ENCODE results near the gene GTF3C5. TPM values are rescaled to one million over a fixed set of nuclear protein-coding genes. Genes with fewer than 3 reads are reported as not detected.
"Not testable (repeated sequence)": the region's sequence is repeated elsewhere in the genome, so short reads cannot be mapped to it uniquely, and the experiment has no call there.

Gene GTF3C5
- total RNA-seq, 2 experiments from 2014 or later: 89.3 to 95.7 TPM

DNA sequence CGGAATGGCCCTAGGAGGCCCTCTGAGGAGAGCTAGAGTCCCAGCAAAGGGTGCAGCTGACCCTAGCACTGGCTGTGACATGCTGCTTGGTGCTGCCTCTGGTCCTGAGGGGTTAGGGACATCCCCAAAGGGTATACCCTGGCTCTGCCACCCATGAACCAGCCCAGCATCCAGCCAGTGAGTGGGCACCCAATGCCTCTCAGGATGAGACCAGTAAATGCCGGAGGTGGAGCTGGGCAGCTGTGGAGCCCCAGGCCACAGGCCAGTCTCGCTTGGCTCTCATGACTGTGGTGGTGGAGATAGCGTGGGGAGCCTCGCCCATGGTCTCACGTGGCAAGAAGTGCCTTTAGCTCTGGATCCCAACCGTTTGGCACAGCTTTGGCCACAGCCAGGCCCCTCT is 27.3 kb downstream of the GTF3C5 start:
- Mint-ChIP-seq H3K4me1 (ENCODE audit: low read depth) (peaks cover 59% of the 10 kb centered on the region), H3K9me3 (ENCODE audit: insufficient read depth) (no peaks in the 10 kb centered on the region), H3K27me3 (ENCODE audit: low read depth) (no peaks in the 10 kb centered on the region), H3K4me3 (no peak overlapping the region), H3K36me3 (ENCODE audit: low read depth) (peaks cover 46% of the 10 kb centered on the region), H3K27ac (peak overlapping the region; percentile 94)
- POLR2A ChIA-PET: interaction anchor here (0.7 to 1.4 kb wide), 2 partner anchors 9 to 86 kb away, joined by 3 to 4 read pairs; no protein-coding TSS in a partner anchor
- ATAC-seq (no peak), DNase-seq (no peak)
- CTCF ChIA-PET: interaction anchor here (1.0 to 2.8 kb wide), 4 partner anchors 35 to 128 kb away, joined by 3 to 20 read pairs (median 8); no protein-coding TSS in a partner anchor

DNA sequence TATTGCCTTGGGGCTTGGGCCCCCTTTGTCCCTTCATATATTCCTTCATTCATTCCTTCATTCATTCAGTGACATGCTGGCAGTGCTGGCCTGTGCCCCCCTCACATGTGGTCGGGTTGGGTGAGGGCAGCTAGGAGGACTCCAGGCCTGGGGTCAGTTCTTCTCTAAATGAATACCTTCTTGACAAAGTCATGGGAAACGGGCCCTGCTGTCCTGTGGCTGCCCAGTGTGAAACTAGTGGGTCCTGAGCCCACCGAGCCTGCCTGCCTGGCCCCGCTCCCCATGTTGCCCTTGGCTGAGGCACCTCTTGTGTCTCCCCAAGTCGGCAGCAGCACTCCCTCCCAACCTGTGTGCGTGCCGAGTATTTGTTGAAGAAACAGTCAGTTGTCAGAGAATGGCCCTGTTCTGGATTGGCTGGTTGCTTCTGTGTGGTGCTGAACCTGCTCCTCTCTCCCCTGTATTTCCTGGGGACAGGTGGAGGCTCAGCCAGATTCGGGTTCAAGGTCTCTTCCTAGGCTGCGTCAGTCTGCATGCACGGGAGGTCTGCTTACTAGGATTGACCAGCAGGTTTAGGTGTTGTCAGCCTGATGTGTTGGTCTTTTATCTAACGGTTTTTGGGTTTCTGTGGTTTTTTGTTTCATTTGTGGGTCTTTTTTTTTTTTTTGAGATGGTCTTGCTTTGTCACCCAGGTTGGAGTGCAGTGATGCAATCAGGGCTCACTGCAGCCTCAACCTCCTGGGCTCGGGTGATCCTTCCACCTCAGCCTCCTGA is 27.9 kb downstream of the GTF3C5 start:
- POLR2A ChIA-PET: interaction anchor here (0.7 kb wide), 1 partner anchor 9 kb away, joined by 3 read pairs; no protein-coding TSS in a partner anchor
- ATAC-seq (peak; percentile 50), DNase-seq (peak; percentile 57)
- peak overlapping the region; percentile 41 for H3K4me3 Mint-ChIP-seq
- no peaks in the 10 kb centered on the region for H3K27me3 Mint-ChIP-seq (ENCODE audit: low read depth)
- peaks cover 63% of the 10 kb centered on the region for H3K4me1 Mint-ChIP-seq (ENCODE audit: low read depth)
- CTCF ChIA-PET: interaction anchor here (0.9 to 2.8 kb wide), 7 partner anchors 10 to 128 kb away, joined by 3 to 20 read pairs (median 7); no protein-coding TSS in a partner anchor
- H3K36me3 Mint-ChIP-seq (ENCODE audit: low read depth): peaks cover 42% of the 10 kb centered on the region
- peak overlapping the region; percentile 94 for H3K27ac Mint-ChIP-seq
- no peaks in the 10 kb centered on the region for H3K9me3 Mint-ChIP-seq (ENCODE audit: insufficient read depth)

DNA sequence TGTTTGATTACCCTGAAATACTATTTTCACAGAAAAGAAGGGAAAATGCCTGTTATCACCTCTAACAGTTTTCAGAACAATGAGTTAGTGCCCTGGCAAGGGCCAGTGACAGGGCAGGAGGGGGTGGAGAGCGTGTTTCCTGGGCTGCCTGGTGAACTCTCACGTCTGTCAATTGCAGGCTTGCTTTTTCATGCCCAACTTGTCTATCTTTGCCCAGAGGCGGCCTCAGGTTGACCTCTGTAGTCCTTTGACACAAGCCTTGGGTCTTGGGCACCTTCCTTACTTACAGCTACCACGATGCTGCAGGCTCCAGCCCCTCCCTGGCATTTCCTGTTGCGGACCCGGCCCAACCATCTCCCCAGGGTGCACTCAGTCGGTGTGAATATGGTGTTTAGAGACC is 28.8 kb downstream of the GTF3C5 start:
- peak; percentile 32 for DNase-seq
- Mint-ChIP-seq H3K9me3 (ENCODE audit: insufficient read depth) (no peaks in the 10 kb centered on the region), H3K4me3 (peak overlapping the region; percentile 33), H3K36me3 (ENCODE audit: low read depth) (peaks cover 36% of the 10 kb centered on the region), H3K4me1 (ENCODE audit: low read depth) (peaks cover 65% of the 10 kb centered on the region), H3K27me3 (ENCODE audit: low read depth) (no peaks in the 10 kb centered on the region), H3K27ac (peak overlapping the region; percentile 94)
- peak; percentile 25 for ATAC-seq
- ChIA-PET POLR2A (no interaction called here), CTCF (interaction anchor here (0.8 to 2.0 kb wide), 9 partner anchors 10 to 88 kb away, joined by 3 to 11 read pairs (median 5); partner anchors contain the start of gene GTF3C5)

DNA sequence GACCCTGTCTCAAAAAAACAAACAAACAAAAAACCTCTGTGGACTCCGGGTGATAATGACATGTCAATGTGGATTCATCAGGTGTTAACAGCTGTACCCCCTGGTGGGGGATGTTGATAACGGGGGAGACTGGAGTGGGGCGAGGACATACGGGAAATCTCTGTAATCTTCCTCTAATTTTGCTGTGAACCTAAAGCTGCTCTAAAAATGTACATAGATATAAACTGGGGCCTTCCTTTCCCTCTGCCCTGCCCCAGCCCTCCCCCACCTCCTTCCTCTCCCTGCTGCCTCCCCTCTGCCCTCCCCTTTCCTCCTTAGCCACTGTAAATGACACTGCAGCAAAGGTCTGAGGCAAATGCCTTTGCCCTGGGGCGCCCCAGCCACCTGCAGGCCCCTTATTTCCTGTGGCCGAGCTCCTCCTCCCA is 29.6 kb downstream of the GTF3C5 start:
- ChIA-PET CTCF (interaction anchor here (0.8 to 2.0 kb wide), 9 partner anchors 10 to 87 kb away, joined by 3 to 11 read pairs (median 4); partner anchors contain the start of gene GTF3C5), POLR2A (interaction anchor here (0.7 kb wide), 1 partner anchor 30 kb away, joined by 3 read pairs; the partner anchor contains the start of gene GTF3C5)
- no peaks in the 10 kb centered on the region for H3K27me3 Mint-ChIP-seq (ENCODE audit: low read depth)
- H3K27ac Mint-ChIP-seq: peak overlapping the region; percentile 94
- H3K4me3 Mint-ChIP-seq: peak overlapping the region; percentile 33
- DNase-seq (peak; percentile 48), ATAC-seq (peak; percentile 34)
- H3K9me3 Mint-ChIP-seq (ENCODE audit: insufficient read depth): no peaks in the 10 kb centered on the region
- peaks cover 65% of the 10 kb centered on the region for H3K4me1 Mint-ChIP-seq (ENCODE audit: low read depth)
- peaks cover 31% of the 10 kb centered on the region for H3K36me3 Mint-ChIP-seq (ENCODE audit: low read depth)

DNA sequence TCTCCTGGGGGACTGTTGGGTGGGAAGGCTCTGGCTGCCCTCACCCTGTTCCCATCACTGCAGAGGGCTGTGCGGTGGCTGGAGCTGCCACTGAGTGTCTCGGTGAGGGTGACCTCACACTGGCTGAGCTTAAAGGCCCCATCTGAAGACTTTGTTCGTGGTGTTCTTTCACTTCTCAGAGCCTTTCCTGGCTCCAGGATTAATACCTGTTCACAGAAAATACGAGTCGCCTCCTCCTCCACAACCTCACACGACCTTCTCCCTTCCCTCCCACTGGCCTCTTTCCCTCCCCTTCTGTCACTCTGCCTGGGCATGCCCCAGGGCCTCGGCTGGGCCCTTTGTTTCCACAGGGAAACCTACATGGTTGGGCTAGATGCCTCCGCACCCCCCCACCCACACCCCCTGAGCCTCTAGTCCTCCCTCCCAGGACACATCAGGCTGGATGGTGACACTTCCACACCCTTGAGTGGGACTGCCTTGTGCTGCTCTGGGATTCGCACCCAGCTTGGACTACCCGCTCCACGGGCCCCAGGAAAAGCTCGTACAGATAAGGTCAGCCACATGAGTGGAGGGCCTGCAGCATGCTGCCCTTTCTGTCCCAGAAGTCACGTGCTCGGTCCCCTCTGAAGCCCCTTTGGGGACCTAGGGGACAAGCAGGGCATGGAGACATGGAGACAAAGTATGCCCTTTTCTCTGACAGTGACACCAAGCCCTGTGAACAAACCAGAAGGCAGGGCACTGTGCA is 30.4 kb downstream of the GTF3C5 start:
- ATAC-seq: peak; percentile 6
- CTCF ChIA-PET: interaction anchor here (0.8 to 2.0 kb wide), 8 partner anchors 11 to 86 kb away, joined by 3 to 11 read pairs (median 4); no protein-coding TSS in a partner anchor

DNA sequence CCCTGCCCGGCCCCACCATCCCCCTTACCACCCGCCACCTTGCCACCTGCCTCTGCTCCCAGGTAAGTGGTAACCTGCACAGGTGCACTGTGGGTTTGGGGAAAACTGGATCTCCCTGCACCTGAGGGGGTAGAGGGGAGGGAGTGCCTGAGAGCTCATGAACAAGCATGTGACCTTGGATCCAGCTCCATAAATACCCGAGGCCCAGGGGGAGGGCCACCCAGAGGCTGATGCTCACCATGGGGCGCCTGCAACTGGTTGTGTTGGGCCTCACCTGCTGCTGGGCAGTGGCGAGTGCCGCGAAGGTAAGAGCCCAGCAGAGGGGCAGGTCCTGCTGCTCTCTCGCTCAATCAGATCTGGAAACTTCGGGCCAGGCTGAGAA is 31.0 kb downstream of the GTF3C5 start, which contains the start of gene CEL:
CEL (plus strand) TSS at position 218 of the 382 bp plus-strand sequence; CDS start at position 240, 22 bp downstream.
- H3K27me3 Mint-ChIP-seq (ENCODE audit: low read depth); POLR2A ChIA-PET; H3K9me3 Mint-ChIP-seq (ENCODE audit: insufficient read depth); ATAC-seq; DNase-seq; H3K4me3 Mint-ChIP-seq; CTCF ChIA-PET: not testable (repeated sequence)
- peak within 1 kb of the TSS; percentile 79 for H3K27ac Mint-ChIP-seq
- H3K36me3 Mint-ChIP-seq (ENCODE audit: low read depth): peaks cover 22% of the 10 kb centered on the region
- peaks cover 57% of the 10 kb centered on the region for H3K4me1 Mint-ChIP-seq (ENCODE audit: low read depth)

More for the DNA sequence above, 30.4 kb downstream of the GTF3C5 start:
- peaks cover 63% of the 10 kb centered on the region for H3K4me1 Mint-ChIP-seq (ENCODE audit: low read depth)
- DNase-seq; H3K9me3 Mint-ChIP-seq (ENCODE audit: insufficient read depth); H3K27me3 Mint-ChIP-seq (ENCODE audit: low read depth); H3K4me3 Mint-ChIP-seq: not testable (repeated sequence)
- H3K36me3 Mint-ChIP-seq (ENCODE audit: low read depth): peaks cover 27% of the 10 kb centered on the region
- H3K27ac Mint-ChIP-seq: peak overlapping the region; percentile 79
- POLR2A ChIA-PET: interaction anchor here (0.7 kb wide), 1 partner anchor 31 kb away, joined by 3 read pairs; the partner anchor contains the start of gene GTF3C5

DNA sequence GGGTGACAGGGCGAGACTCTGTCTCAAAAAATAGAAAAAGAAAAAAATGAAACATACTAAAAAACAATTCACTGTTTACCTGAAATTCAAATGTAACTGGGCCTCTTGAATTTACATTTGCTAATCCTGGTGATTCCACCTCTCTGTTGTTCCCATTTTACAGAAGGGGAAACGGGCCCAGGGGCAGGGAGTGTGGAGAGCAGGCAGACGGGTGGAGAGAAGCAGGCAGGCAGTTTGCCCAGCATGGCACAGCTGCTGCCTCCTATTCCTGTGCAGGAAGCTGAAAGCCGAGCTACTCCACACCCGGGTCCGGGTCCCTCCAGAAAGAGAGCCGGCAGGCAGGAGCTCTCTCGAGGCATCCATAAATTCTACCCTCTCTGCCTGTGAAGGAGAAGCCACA is 31.8 kb downstream of the GTF3C5 start:
- Mint-ChIP-seq H3K36me3 (ENCODE audit: low read depth) (peaks cover 20% of the 10 kb centered on the region), H3K4me1 (ENCODE audit: low read depth) (peaks cover 49% of the 10 kb centered on the region), H3K27ac (peak overlapping the region; percentile 71)
- H3K9me3 Mint-ChIP-seq (ENCODE audit: insufficient read depth); ATAC-seq; CTCF ChIA-PET; H3K27me3 Mint-ChIP-seq (ENCODE audit: low read depth); H3K4me3 Mint-ChIP-seq; POLR2A ChIA-PET; DNase-seq: not testable (repeated sequence)

DNA sequence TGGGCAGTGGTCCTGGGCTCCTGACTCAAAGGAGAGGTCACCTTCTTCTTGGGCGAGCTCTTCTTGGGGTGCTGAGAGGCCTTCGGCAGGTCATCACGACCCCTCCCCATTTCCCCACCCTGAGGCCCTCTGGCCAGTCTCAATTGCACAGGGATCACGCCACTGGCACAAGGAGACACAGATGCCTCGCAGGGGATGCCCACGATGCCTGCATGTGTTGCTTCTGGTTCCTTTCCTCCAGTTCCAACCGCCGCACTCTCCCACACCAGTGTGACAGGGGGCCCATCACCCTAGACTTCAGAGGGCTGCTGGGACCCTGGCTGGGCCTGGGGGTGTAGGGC is 32.3 kb downstream of the GTF3C5 start:
- ATAC-seq: no peak
- peak overlapping the region; percentile 66 for H3K27ac Mint-ChIP-seq
- CTCF ChIA-PET: no interaction called here
- POLR2A ChIA-PET: interaction anchor here (0.6 kb wide), 1 partner anchor 51 kb away, joined by 3 read pairs; no protein-coding TSS in a partner anchor
- no peaks in the 10 kb centered on the region for H3K9me3 Mint-ChIP-seq (ENCODE audit: insufficient read depth)
- H3K36me3 Mint-ChIP-seq (ENCODE audit: low read depth): peaks cover 14% of the 10 kb centered on the region
- no peaks in the 10 kb centered on the region for H3K27me3 Mint-ChIP-seq (ENCODE audit: low read depth)
- DNase-seq: no peak
- no peak overlapping the region for H3K4me3 Mint-ChIP-seq
- peaks cover 43% of the 10 kb centered on the region for H3K4me1 Mint-ChIP-seq (ENCODE audit: low read depth)

DNA sequence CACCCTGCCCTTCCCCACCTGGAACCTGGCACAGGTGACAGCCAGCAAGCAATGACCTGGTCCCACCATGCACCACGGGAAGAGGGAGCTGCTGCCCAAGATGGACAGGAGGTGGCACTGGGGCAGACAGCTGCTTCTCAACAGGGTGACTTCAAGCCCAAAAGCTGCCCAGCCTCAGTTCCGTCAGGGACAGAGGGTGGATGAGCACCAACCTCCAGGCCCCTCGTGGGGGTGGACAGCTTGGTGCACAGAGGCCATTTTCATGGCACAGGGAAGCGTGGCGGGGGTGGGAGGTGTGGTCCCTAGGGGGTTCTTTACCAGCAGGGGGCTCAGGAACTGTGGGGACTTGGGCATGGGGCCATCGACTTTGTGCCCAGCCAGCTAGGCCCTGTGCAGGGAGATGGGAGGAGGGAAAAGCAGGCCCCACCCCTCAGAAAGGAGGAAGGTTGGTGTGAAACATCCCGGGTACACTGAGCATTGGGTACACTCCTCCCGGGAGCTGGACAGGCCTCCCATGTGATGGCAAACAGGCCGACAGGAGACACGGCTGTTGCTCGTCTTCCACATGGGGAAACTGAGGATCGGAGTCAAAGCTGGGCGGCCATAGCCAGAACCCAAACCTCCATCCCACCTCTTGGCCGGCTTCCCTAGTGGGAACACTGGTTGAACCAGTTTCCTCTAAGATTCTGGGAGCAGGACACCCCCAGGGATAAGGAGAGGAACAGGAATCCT is 32.9 kb downstream of the GTF3C5 start:
- no peak overlapping the region for H3K4me3 Mint-ChIP-seq
- peaks cover 9% of the 10 kb centered on the region for H3K36me3 Mint-ChIP-seq (ENCODE audit: low read depth)
- ATAC-seq (no peak), DNase-seq (no peak)
- POLR2A ChIA-PET: interaction anchor here (0.6 to 0.9 kb wide), 2 partner anchors 33 to 51 kb away, joined by 3 read pairs; partner anchors contain the start of gene GTF3C5
- H3K4me1 Mint-ChIP-seq (ENCODE audit: low read depth): peaks cover 38% of the 10 kb centered on the region
- CTCF ChIA-PET: interaction anchor here (0.7 kb wide), 1 partner anchor 17 kb away, joined by 3 read pairs; no protein-coding TSS in a partner anchor
- H3K27ac Mint-ChIP-seq: peak overlapping the region; percentile 66
- no peaks in the 10 kb centered on the region for H3K9me3 Mint-ChIP-seq (ENCODE audit: insufficient read depth)
- no peaks in the 10 kb centered on the region for H3K27me3 Mint-ChIP-seq (ENCODE audit: low read depth)

DNA sequence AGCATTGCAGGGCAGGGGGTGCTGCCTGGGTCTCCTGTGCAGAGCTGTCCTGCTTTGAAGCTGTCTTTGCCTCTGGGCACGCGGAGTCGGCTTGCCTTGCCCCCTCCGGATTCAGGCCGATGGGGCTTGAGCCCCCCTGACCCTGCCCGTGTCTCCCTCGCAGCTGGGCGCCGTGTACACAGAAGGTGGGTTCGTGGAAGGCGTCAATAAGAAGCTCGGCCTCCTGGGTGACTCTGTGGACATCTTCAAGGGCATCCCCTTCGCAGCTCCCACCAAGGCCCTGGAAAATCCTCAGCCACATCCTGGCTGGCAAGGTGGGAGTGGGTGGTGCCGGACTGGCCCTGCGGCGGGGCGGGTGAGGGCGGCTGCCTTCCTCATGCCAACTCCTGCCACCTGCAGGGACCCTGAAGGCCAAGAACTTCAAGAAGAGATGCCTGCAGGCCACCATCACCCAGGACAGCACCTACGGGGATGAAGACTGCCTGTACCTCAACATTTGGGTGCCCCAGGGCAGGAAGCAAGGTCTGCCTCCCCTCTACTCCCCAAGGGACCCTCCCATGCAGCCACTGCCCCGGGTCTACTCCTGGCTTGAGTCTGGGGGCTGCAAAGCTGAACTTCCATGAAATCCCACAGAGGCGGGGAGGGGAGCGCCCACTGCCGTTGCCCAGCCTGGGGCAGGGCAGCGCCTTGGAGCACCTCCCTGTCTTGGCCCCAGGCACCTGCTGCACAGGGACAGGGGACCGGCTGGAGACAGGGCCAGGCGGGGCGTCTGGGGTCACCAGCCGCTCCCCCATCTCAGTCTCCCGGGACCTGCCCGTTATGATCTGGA is 33.7 kb downstream of the GTF3C5 start:
- CTCF ChIA-PET: interaction anchor here (0.7 kb wide), 1 partner anchor 16 kb away, joined by 3 read pairs; no protein-coding TSS in a partner anchor
- H3K4me3 Mint-ChIP-seq: no peak overlapping the region

More for the DNA sequence above, 33.7 kb downstream of the GTF3C5 start:
- H3K9me3 Mint-ChIP-seq (ENCODE audit: insufficient read depth): no peaks in the 10 kb centered on the region
- H3K27me3 Mint-ChIP-seq (ENCODE audit: low read depth): no peaks in the 10 kb centered on the region
- H3K4me1 Mint-ChIP-seq (ENCODE audit: low read depth): peaks cover 30% of the 10 kb centered on the region
- no peak for ATAC-seq
- H3K36me3 Mint-ChIP-seq (ENCODE audit: low read depth): peaks cover 2% of the 10 kb centered on the region
- no peak for DNase-seq
- POLR2A ChIA-PET: interaction anchor here (0.9 kb wide), 1 partner anchor 34 kb away, joined by 3 read pairs; the partner anchor contains the start of gene GTF3C5
- no peak overlapping the region for H3K27ac Mint-ChIP-seq
